OCI-LY3 (cell line): ENCODE results near the gene SMIM8.

Experiments
- EZH2phosphoT487 ChIP-seq: fragments of 200-600 bp; shearing (Covaris generic); IDR thresholded peaks from 2 replicates; pipeline ENCODE4 v1.6.1; 2018; ENCODE audit warnings: antibody characterized with exemption, mixed run types, low read depth
- TF ChIP-seq, protein P1 (sequence below): fragments of 200-600, 300-600 bp; sonication (generic); IDR thresholded peaks from 2 replicates; pipeline ENCODE4 v1.5.1; 2014; ENCODE audit warnings: antibody characterized with exemption, low read length, low read depth

DNA sequence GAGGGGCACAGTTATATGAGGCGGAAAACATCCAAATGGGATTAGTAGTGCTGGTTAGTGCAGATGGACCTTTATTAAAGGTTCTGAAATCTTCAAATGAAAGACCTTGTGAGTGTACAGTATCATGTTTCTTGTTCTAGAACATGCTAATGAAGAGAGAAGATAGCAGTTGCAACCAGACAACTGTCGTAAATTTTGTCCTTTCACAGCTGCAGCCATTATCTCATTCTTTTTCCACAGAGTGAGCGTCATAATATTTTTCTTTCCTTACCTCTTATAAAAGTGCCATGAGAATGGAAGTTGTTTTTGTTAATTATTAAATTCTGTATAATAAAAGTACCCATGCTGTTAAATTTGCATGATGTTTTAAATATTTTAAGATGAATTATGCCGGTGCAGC lies 17.8 kb downstream of the SMIM8 start:
- TF ChIP-seq, protein P1, sequence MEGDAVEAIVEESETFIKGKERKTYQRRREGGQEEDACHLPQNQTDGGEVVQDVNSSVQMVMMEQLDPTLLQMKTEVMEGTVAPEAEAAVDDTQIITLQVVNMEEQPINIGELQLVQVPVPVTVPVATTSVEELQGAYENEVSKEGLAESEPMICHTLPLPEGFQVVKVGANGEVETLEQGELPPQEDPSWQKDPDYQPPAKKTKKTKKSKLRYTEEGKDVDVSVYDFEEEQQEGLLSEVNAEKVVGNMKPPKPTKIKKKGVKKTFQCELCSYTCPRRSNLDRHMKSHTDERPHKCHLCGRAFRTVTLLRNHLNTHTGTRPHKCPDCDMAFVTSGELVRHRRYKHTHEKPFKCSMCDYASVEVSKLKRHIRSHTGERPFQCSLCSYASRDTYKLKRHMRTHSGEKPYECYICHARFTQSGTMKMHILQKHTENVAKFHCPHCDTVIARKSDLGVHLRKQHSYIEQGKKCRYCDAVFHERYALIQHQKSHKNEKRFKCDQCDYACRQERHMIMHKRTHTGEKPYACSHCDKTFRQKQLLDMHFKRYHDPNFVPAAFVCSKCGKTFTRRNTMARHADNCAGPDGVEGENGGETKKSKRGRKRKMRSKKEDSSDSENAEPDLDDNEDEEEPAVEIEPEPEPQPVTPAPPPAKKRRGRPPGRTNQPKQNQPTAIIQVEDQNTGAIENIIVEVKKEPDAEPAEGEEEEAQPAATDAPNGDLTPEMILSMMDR = no peak
- no peak for TF ChIP-seq EZH2phosphoT487
